Kidney capillary endothelial cell (primary cell): ENCODE data around the gene SP3.
A peak's percentile ranks its signal among the peaks of the same experiment; 100 is the strongest.

Experiments
- DNase-seq: peaks from one replicate; pipeline ENCODE4 v3.0.0-alpha.2; 2018; ENCODE audit warnings: low spot score

Gene SP3

GRCh38 chr2:173966274-173967098, 1.3 kb upstream of the SP3 start:
- DNase-seq = no peak

DNA sequence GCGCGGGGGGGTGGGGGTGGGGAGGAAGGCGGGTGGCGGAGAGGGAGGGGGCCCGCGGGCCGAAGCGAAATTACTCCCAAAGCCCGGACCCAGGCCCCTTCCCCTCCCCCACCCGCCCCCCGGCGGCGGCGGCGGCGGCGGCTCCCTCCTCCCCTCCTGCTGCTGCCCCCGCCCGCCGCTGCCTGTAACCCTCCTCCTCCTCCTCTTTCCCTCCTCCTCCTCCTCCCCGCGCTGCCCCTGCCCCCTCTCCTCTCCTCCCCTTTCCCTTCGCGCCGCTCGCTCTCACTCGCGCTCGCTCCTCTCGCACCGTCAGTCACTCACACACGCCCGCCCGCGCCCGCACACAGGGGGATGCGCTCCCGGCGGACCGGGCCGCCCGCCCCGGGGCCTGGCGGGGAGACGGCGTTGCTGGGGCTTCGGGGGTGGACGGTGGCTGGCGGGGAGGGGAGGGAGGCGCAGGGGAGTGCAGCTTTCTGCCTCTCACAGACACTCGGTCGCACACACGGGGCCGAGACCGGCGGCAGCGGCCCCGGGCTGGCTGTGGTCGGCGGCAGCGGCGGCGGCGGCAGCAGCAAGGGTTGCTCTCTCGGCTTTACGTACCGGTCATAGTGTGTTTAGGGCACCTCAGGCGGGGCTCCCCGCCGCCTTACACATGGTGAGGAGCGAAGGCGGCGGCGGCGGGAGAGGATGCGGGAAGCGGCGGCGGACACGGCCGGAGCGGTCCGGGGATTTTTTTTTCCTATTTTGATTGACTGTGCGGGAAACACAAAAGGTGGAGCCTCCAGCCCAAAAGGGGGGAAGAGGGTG, 405 bp downstream of the SP3 start:
- peak; percentile 71 for DNase-seq

DNA sequence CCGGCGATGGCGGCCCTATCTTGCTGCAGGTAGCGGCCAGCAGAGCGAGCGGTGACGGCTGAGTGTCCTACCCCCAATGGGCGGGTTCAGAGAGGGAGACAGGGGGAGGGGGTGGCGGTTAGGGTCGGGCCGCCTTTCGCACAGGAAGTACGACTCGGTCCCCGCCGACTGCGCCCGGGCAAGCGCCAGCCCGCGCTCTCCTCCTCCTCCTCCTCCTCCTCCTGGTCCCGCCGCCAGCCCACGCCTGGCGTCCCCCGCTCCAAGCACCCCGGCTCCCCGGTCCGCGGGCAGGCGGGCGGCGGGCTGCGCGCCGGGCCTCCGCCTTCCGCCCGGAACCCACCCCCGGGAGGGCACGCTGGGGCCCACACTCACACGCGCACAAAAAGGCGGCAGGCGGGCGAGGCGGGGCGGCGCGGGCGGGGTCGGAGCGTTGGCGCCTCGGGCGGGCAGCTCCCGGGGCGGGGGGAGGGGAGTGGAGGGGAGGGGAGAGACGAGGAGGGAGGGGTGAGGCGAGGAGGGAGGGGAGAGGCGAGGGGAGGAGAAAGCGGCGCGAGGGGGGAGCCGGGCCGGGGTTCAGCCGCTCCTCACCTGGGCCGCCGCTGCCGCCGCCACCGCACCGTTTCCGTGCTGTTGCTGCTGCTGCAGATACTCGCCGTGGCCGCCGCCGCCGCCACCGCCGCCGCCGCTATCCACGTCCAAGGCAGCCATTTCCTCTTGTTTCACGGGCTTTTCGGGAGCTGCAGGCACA, 1.2 kb downstream of the SP3 start:
- DNase-seq = peak; percentile 72

- peak; percentile 57 for DNase-seq
Measured at GRCh38 chr2:173963323-173963816, 1.8 kb downstream of the SP3 start.

DNA sequence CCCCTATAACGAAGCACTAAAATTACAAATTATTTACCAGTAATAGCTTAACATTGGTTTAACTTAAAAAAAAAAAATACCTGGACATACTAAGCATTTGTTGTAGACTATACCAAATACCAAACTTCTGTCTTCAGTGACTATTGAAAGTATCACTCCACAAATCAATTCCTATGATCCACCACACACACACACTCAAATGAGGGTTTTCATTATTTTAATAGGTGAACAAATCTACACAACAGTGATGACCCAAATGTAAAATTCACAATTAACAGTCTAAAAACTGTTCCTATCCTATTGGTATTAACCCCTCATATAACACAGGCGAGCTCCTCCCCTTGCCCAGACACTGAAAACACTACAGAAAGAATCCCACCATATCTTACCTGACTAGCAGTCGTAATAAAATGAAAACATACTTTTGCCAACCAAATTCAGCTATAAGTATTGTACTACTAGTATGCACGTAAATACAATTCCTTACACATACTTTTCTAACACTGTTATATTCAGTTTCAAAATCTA, 2.5 kb downstream of the SP3 start:
- peak; percentile 16 for DNase-seq

DNA sequence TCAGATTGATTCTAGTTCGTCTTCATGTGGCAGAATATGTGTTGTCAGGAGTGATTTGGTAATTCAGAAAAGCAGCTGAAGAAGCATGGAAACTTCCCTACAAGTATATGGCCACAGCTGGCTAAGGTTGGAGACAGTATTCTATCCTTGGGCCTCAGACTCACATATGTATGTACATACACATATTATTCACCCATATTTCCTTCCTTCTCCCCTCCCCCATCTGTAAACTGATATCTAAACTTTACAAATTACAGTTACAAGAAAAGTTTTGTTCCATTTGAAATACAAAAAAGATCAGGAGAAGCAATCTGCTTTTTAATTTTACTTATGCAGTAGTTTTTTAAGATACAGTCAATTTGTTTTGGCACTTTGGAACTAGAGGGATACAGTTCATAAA, 3.1 kb downstream of the SP3 start:
- DNase-seq = peak; percentile 42

GRCh38 chr2:173961346-173961705, 3.8 kb downstream of the SP3 start:
- DNase-seq = no peak

GRCh38 chr2:173959909-173960308, 5.3 kb downstream of the SP3 start:
- no peak for DNase-seq

- no peak for DNase-seq
Measured at GRCh38 chr2:173959358-173959884, 5.8 kb downstream of the SP3 start.

GRCh38 chr2:173958198-173958846, 6.9 kb downstream of the SP3 start:
- DNase-seq = no peak

DNA sequence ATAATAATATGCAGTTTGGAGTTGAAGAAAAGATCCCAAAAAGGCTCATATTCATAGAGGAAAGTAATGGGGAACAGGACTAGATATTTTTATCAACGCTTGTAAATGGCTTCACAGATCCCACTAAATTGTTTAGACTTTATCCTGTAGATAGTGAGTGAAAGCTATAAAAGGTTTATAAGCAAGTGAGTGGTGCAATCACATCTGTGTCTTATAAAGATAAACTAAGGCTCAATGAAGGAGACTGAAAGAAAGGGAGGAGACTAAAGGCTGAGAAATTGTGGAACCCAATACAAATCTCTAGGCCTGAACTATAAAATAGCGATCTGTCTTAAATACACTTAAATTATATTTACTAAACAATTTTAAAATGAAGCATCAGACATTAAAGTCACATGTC, 7.7 kb downstream of the SP3 start:
- DNase-seq = no peak

DNA sequence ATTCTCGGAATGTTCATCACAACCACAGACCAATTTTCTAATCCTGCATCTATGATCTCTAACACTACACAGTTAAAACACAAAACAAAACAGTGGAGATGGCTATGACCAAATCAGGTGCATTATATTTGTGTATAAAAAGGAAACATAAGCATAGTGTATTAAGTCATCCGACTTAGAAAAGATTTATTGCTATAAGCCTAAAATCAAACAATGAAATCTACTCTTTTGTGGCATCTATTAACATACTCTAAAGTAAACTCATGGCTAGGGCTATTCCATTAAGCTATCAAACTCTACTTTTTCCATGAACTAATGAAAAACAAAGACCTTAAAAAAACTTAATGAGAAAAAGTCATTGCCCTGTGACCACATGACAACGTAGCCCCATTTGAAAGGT, 8.7 kb downstream of the SP3 start:
- DNase-seq = no peak

DNA sequence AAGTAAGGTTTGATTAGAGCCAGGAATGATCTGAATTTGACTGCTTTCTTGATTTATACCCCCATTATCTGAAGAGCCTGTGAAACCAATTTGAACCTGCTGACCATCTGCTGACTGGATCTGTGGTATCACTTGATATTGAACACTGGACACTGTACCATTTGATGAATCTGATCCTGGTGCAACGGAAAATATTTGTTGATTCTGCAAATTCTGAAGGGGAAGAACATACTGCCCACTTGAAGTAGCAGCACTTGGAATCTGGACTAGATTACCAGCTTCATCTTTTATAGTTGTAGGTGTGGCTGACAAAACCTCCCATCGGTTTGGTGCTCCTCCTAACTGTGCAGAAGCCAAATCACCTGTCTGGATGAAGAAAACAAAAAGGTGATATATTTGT, 9.3 kb downstream of the SP3 start:
- no peak for DNase-seq

GRCh38 chr2:173955004-173955403, 10.2 kb downstream of the SP3 start:
- no peak for DNase-seq

DNA sequence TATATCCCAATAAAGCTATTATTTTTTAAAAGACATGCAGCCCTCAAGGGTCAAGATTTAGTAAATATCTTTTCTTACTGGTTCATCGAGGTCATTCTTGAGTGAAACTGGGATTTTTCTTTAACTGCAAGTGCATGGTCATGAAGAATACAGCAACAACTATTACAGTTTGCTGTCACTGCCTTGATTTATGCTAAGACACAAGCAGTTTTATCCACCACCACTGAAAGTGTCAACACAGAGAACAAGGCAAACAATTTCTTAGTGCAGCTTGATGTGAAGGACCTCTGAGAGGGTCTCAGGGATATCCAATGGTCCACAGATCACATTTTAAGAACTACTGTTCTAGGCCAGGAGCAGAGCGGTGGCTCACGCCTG, 12.1 kb downstream of the SP3 start:
- no peak for DNase-seq

GRCh38 chr2:173952267-173953046, 12.7 kb downstream of the SP3 start:
- DNase-seq = no peak

- no peak for DNase-seq
Measured at GRCh38 chr2:173948842-173949241, 16.3 kb downstream of the SP3 start.

GRCh38 chr2:173948198-173948597, 17.0 kb downstream of the SP3 start:
- no peak for DNase-seq

DNA sequence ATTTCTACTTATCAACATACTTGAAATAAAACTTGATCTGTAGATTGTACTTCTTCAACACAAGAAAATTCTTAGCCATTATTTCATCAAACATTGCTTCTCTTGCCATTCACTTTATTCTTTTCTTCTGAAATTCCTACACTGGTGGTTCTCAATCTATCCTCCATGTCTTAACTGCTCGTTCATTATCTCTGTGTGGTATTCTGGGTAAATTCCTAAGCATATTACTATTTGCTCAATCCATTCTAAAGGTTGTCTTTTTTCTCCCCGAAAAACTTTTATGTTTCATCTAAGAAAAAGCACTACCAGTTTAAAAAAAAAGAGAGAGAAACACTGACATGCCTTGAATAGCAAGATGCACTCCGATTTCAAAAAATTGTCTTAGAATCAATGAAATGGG, 18.0 kb downstream of the SP3 start:
- no peak for DNase-seq

DNA sequence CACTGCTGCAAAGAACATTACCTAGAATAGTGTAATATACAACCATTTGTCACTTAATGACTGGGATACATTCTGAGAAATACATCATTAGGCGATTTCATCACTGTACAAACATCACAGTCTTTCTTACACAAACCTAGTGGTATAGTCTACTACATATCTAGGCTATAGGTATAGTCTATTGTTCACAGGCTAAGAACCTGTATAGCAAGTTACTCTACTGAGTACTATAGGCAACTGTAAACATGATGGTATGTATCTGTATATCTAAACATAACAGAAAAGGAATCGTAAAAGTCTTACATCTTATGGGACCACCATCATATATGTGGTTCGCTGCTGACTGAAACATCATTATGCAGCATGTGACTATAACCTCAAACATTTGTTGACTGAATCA, 21.4 kb downstream of the SP3 start:
- no peak for DNase-seq
